GM12878 (cell line): Measurements from ENCODE around the gene SDHAF2. TPM values are rescaled to one million over a fixed set of nuclear protein-coding genes. Genes with fewer than 3 reads are reported as not detected.

ENCODE experiments used
- ATAC-seq: fragments of 200-7000 bp; cut with Tn5 transposase; 3 replicates; pipeline ENCODE4 v1.9.1; 2020; ENCODE audit warnings: mild to moderate bottlenecking, moderate library complexity
- Bru-seq: library from RNA; stranded (reverse); fragments of 400-500 nt; gene quantifications from one replicate; lab custom pipeline; 2021; lab: Mats Ljungman, UMichigan
- BruChase-seq, 2 experiments: library from RNA; stranded (reverse); fragments of 400-500 nt; gene quantifications; one replicate each; lab custom pipeline; 2021; lab: Mats Ljungman, UMichigan
- BruUV-seq: library from RNA; stranded (reverse); fragments of 400-500 nt; replicated peaks from 2 replicates; lab custom pipeline; 2021; lab: Mats Ljungman, UMichigan
- CTCF ChIA-PET: fragments of 300-600 bp; sonication (Branson Sonifier 250); formaldehyde crosslinking; extraction: SDS; loops from one replicate; lab custom pipeline; 2021; ENCODE audit warnings: inconsistent platforms; lab: Yijun Ruan, JAX
- POLR2A ChIA-PET: fragments of 350-600 bp; formaldehyde crosslinking; extraction: SDS; loops from one replicate; lab custom pipeline; 2021; ENCODE audit warnings: inconsistent platforms; lab: Charles Lee
- RAD21 ChIA-PET: fragments of 300-600 bp; sonication (Branson Sonifier 250); formaldehyde crosslinking; loops from one replicate; lab custom pipeline; 2023; ENCODE audit warnings: antibody characterized with exemption; ENCODE audit not compliant: unreplicated experiment; lab: Charles Lee
- SMC1A ChIA-PET: fragments of 300-600 bp; sonication (Branson Sonifier 250); formaldehyde crosslinking; loops from one replicate; lab custom pipeline; 2023; ENCODE audit not compliant: unreplicated experiment, uncharacterized antibody; lab: Charles Lee
- DNase-seq: peaks from one replicate; pipeline ENCODE4 v3.0.0-alpha.2; 2011; ENCODE audit warnings: low read depth, low spot score
- FAIRE-seq: peaks from 3 replicates; lab custom pipeline; 2011; peaks lifted over from hg19 to GRCh38; lab: Jason Lieb, UNC
- H2AFZ ChIP-seq: 2 replicates; pipeline ENCODE4 v1.6.0; 2011; ENCODE audit warnings: low read depth, low read length, control low read depth; ENCODE audit not compliant: control insufficient read depth
- H3K27ac ChIP-seq: 2 replicates; pipeline ENCODE4 v1.5.1; 2011; ENCODE audit warnings: control low read depth; ENCODE audit not compliant: control insufficient read depth, insufficient read depth
- H3K27me3 ChIP-seq, 2 experiments: replicated peaks in 1 of 2; 2 replicates each; pipeline versions ENCODE4 v1.6.0 to v1.6.1; 2011; ENCODE audit warnings: low read length in 1 of 2; ENCODE audit not compliant: control insufficient read depth in 2 of 2, insufficient read depth in 2 of 2
- H3K36me3 ChIP-seq, 2 experiments: 2 replicates each; pipeline ENCODE4 v1.5.1; 2011; ENCODE audit warnings: low read length in 1 of 2; ENCODE audit not compliant: control insufficient read depth in 2 of 2, insufficient read depth in 2 of 2
- H3K4me1 ChIP-seq: 2 replicates; pipeline ENCODE4 v1.6.1; 2011; ENCODE audit warnings: mild to moderate bottlenecking, low read length, moderate library complexity, mixed read lengths; ENCODE audit not compliant: control insufficient read depth, insufficient read depth
- H3K4me2 ChIP-seq: 2 replicates; pipeline ENCODE4 v1.6.0; 2011; ENCODE audit warnings: control low read depth; ENCODE audit not compliant: control insufficient read depth, insufficient read depth
- H3K4me3 ChIP-seq: fragments of 200-600 bp; sonication (generic); 2 replicates; pipeline ENCODE4 v1.5.1; 2016
- H3K79me2 ChIP-seq: 2 replicates; pipeline ENCODE4 v1.6.0; 2011; ENCODE audit warnings: low read length; ENCODE audit not compliant: control insufficient read depth, insufficient read depth
- H3K9ac ChIP-seq: 2 replicates; pipeline ENCODE4 v1.8.0; 2011; ENCODE audit warnings: low read length, control low read depth, mixed read lengths; ENCODE audit not compliant: control insufficient read depth, insufficient read depth
- H3K9me3 ChIP-seq: replicated peaks from 3 replicates; pipeline ENCODE4 v1.5.1; 2011; ENCODE audit warnings: mild to moderate bottlenecking, low read length; ENCODE audit not compliant: control insufficient read depth, insufficient read depth
- H4K20me1 ChIP-seq: 2 replicates; pipeline ENCODE4 v1.6.0; 2011; ENCODE audit not compliant: control insufficient read depth, insufficient read depth
- BACH1 ChIP-seq: fragments of 450-650 bp; IDR thresholded peaks from 2 replicates; pipeline ENCODE4 v1.6.1; 2017; ENCODE audit warnings: mild to moderate bottlenecking, borderline replicate concordance
- DPF2 ChIP-seq: fragments of 450-650 bp; IDR thresholded peaks from 2 replicates; pipeline ENCODE4 v1.6.1; 2017; ENCODE audit warnings: mild to moderate bottlenecking
- EP300 ChIP-seq, 2 experiments: fragments of 150-350 bp in 1 of 2; IDR thresholded peaks; 2 replicates each; pipeline ENCODE4 v1.6.1; 2011 to 2012; ENCODE audit warnings: low read depth in 2 of 2, low read length in 2 of 2, borderline replicate concordance in 1 of 2, improper control_type of control experiment in 1 of 2, inconsistent platforms in 1 of 2; ENCODE audit not compliant: control insufficient read depth in 1 of 2
- GABPA ChIP-seq: IDR thresholded peaks from 2 replicates; pipeline ENCODE4 v1.6.1; 2014; ENCODE audit warnings: antibody characterized with exemption, low read depth, mild to moderate bottlenecking, inconsistent platforms
- GATAD2B ChIP-seq: fragments of 450-650 bp; conservative IDR thresholded peaks from 2 replicates; pipeline ENCODE4 v1.6.1; 2017; ENCODE audit warnings: low read depth, mild to moderate bottlenecking, moderate library complexity
- IKZF1 ChIP-seq: fragments of 450-650 bp; conservative IDR thresholded peaks from 2 replicates; pipeline ENCODE4 v1.6.1; 2017; ENCODE audit warnings: antibody characterized with exemption, mild to moderate bottlenecking
- IRF5 ChIP-seq: fragments of 450-650 bp; IDR thresholded peaks from 2 replicates; pipeline ENCODE4 v1.6.1; 2017; ENCODE audit warnings: borderline replicate concordance
- NBN ChIP-seq: fragments of 450-650 bp; IDR thresholded peaks from 2 replicates; pipeline ENCODE4 v1.6.1; 2016
- NR2C1 ChIP-seq: fragments of 450-650 bp; IDR thresholded peaks from 2 replicates; pipeline ENCODE4 v1.6.1; 2017; ENCODE audit warnings: antibody characterized with exemption, mild to moderate bottlenecking, moderate library complexity
- PRDM15 ChIP-seq: fragments of 450-650 bp; formaldehyde crosslinking; IDR thresholded peaks from 2 replicates; pipeline ENCODE4 v1.4.0; 2020; ENCODE audit warnings: mild to moderate bottlenecking, moderate library complexity
- ZNF207 ChIP-seq: fragments of 450-650 bp; IDR thresholded peaks from 2 replicates; pipeline ENCODE4 v1.6.1; 2014; ENCODE audit warnings: antibody characterized with exemption, mild to moderate bottlenecking, borderline replicate concordance
- WGBS: methylation state at CpG from one replicate; pipeline ENCODE4 v1.1.6; 2016; ENCODE audit warnings: low lambda C conversion rate; ENCODE audit not compliant: insufficient replicate concordance, insufficient coverage; ENCODE audit errors: missing lambda C conversion rate; 5-methylcytosine and 5-hydroxymethylcytosine counted together
- in situ Hi-C: fragments of 300-500 bp; cut with MboI; formaldehyde crosslinking; loops from 9 replicates; pipeline ENCODE4 v1.14.3; 2018; ENCODE audit warnings: mixed read lengths
- intact Hi-C: fragments of 100-400 bp; cut with micrococcal nuclease; formaldehyde crosslinking; loops from one replicate; pipeline ENCODE4 v1.14.2; 2022; ENCODE audit not compliant: unreplicated experiment
- long read RNA-seq, 2 experiments: library from polyadenylated mRNA; unstranded; transcript quantifications; one replicate each; pipeline ENCODE4 v2.0.0, GENCODE V29; 2019 to 2020
- polyA minus RNA-seq, 3 experiments: library from RNA; depleted of rRNA, polyadenylated mRNA; stranded (reverse); fragments of >200 nt; gene quantifications; 2 replicates each; pipeline ENCODE4 v1.2.3, GENCODE V29; 2011
- polyA plus RNA-seq, 11 experiments: library from polyadenylated mRNA; depleted of rRNA in 4 of 11; unstranded in 6 of 11; stranded (reverse) in 5 of 11; fragments of >200 nt; fragmentation: Nextera tagmentation in 4 of 11; fragmentation: Illumina TruSeq in 1 of 11; extraction: Ambion mirVana in 4 of 11; extraction: Trizol in 1 of 11; gene quantifications; 1 replicate in 1 of 11; 2 replicates in 10 of 11; pipeline versions ENCODE4 v1.2.1 to v1.2.3, GENCODE V29; 2011 to 2016; ENCODE audit warnings: inconsistent platforms in 2 of 11, missing spikeins in 2 of 11, low read depth in 1 of 11
- total RNA-seq, 4 experiments: library from RNA; depleted of rRNA in 3 of 4; stranded (reverse); fragments of >200 nt in 3 of 4; fragmentation: Illumina TruSeq in 1 of 4; extraction: Trizol in 1 of 4; gene quantifications; 2 replicates each; pipeline versions ENCODE4 v1.2.1 to v1.2.3, GENCODE V29; 2013 to 2021

The SDHAF2 gene
- 103 and 139 TPM in 2 replicates for total RNA-seq (2013; cell fraction: nucleolus; rRNA removed)
- total RNA-seq (2014; rRNA removed) (64.9 and 66.8 TPM in 2 replicates), total RNA-seq (2014; rRNA removed; fragmentation: Illumina TruSeq; extraction: Trizol) (30.6 and 32.5 TPM in 2 replicates), total RNA-seq (2021) (42.5 and 42.6 TPM in 2 replicates), polyA plus RNA-seq (2011; rRNA removed) (76.0 and 92.1 TPM in 2 replicates), polyA plus RNA-seq (2014; fragmentation: Illumina TruSeq; extraction: Trizol) (38.0 and 52.2 TPM in 2 replicates), polyA plus RNA-seq (2014; fragmentation: Nextera tagmentation; extraction: Ambion mirVana) (100 to 1,000 TPM; 155 to 160 TPM), polyA plus RNA-seq (2014; rRNA removed) (70.2 and 72.0 TPM in 2 replicates), polyA plus RNA-seq (2016; fragmentation: Nextera tagmentation; extraction: Ambion mirVana) (10 to 100 TPM; 86.4 to 93.5 TPM), polyA minus RNA-seq (2011; rRNA and poly(A)+ RNA removed) (89.0 and 101 TPM in 2 replicates), Bru-seq, nascent RNA (percentile 85 among the genes with signal in this experiment), BruChase-seq, experiment 1, labeled RNA remaining after a 6-hour chase (percentile 88 among the genes with signal in this experiment), BruChase-seq, experiment 2, labeled RNA remaining after a 2-hour chase (percentile 92 among the genes with signal in this experiment)
- polyA plus RNA-seq (2011; ENCODE audit: low read depth), result 46.6 TPM
- 120 and 128 TPM in 2 replicates for polyA plus RNA-seq (2011; cell fraction: cytosol; rRNA removed)
- polyA plus RNA-seq (2011; cell fraction: nucleus; rRNA removed), result 47.5 and 49.8 TPM in 2 replicates
- polyA plus RNA-seq (2012), result 42.5 and 46.1 TPM in 2 replicates
- 17.9 and 42.6 TPM in 2 replicates for polyA minus RNA-seq (2011; cell fraction: cytosol; rRNA and poly(A)+ RNA removed)
- 45.3 and 79.5 TPM in 2 replicates for polyA minus RNA-seq (2011; cell fraction: nucleus; rRNA and poly(A)+ RNA removed)
- long read RNA-seq, experiment 1, transcript SDHAF2-201 (4 exons, 2,033 nt), result major isoform, 48 of 62 reads
- long read RNA-seq, experiment 1, transcript SDHAF2-206 (2 exons, 835 nt), result minor isoform, 8 of 62 reads
- long read RNA-seq, experiment 1, partial matches to known transcripts, result 0 of 62 reads
- long read RNA-seq, experiment 1, other reads (novel, unspliced or antisense), result 1 of 62 reads
- long read RNA-seq, experiment 2, transcript SDHAF2-206 (2 exons, 835 nt), result minor isoform, 14 of 231 reads
- long read RNA-seq, experiment 2, transcript SDHAF2-201 (4 exons, 2,033 nt), result major isoform, 192 of 231 reads
- long read RNA-seq, experiment 2, transcript SDHAF2-207 (5 exons, 1,077 nt), result minor isoform, 14 of 231 reads
- long read RNA-seq, experiment 2, partial matches to known transcripts, result 5 of 231 reads
- long read RNA-seq, experiment 2, other reads (novel, unspliced or antisense), result 6 of 231 reads

- H2AFZ ChIP-seq, result peak within 1 kb of the TSS; percentile 95
- H3K4me1 ChIP-seq, result peaks cover 7% of the 10 kb centered on the region
- FAIRE-seq (no peak), ATAC-seq (peak; percentile 93), DNase-seq (peak; percentile 69)
- peak within 1 kb of the TSS; percentile 99 for H3K9ac ChIP-seq
- H4K20me1 ChIP-seq, result peaks cover 4% of the 10 kb centered on the region; the same call in 1 of the 2 replicates
- ChIA-PET CTCF (interaction anchor here (0.6 to 4.4 kb wide), 8 partner anchors 11 to 617 kb away, joined by 3 to 19 read pairs (median 6); partner anchors contain the start of gene TMEM216), SMC1A (interaction anchor here (1.4 to 1.7 kb wide), 4 partner anchors 9 to 96 kb away, joined by 3 to 7 read pairs (median 4); partner anchors contain the start of gene TMEM216), RAD21 (interaction anchor here (1.3 to 1.9 kb wide), 5 partner anchors 37 to 96 kb away, joined by 4 to 8 read pairs (median 4); partner anchors contain the start of genes CYB561A3, TMEM138 and TMEM216), POLR2A (interaction anchor here (1.2 to 2.3 kb wide), 7 partner anchors 12 to 96 kb away, joined by 3 to 16 read pairs (median 5); partner anchors contain the start of genes CYB561A3 and TMEM216)
- peak within 1 kb of the TSS; percentile 99 for H3K27ac ChIP-seq
- no peaks in the 10 kb centered on the region for H3K27me3 ChIP-seq
- peaks cover 2 to 28% of the 10 kb centered on the region in 2 experiments; a peak in 3 of 4 replicates for H3K36me3 ChIP-seq
- peak within 1 kb of the TSS; percentile 92 for H3K4me2 ChIP-seq
- intact Hi-C loops (no loop called here), in situ Hi-C loops (no loop called here)
- H3K79me2 ChIP-seq, result peaks cover 73% of the 10 kb centered on the region
- TSS peak; percentile 91 for BruUV-seq
- no peaks in the 10 kb centered on the region for H3K9me3 ChIP-seq
- H3K4me3 ChIP-seq, result peak within 1 kb of the TSS; percentile 87
- under 1% methylated on average over 35 of the region's 82 CpGs for WGBS
- peak; percentile 97 for TF ChIP-seq DPF2
- no peak for TF ChIP-seq EP300 (IDR thresholded peaks at IDR 0.05; ENCODE audit: borderline replicate concordance in 1 of 2, control insufficient read depth in 1 of 2, low read depth in 2 of 2, low read length in 2 of 2)
- TF ChIP-seq PRDM15 (CRISPR knock-in tag), result no peak
- peak; percentile 8; the same call in 1 of the 2 replicates for TF ChIP-seq NR2C1
- peak; percentile 73 for TF ChIP-seq NBN
- peak; percentile 90 for TF ChIP-seq GATAD2B
- no peak for TF ChIP-seq IRF5
- peak; percentile 69 for TF ChIP-seq ZNF207
- peak; percentile 79 for TF ChIP-seq IKZF1
- peak; percentile 94 for TF ChIP-seq GABPA
- TF ChIP-seq BACH1, result no peak; the same call in 1 of the 2 replicates
Measured at GRCh38 chr11:61429691-61430582, at the start of gene SDHAF2, which contains the start of gene CPSF7. SDHAF2 (plus strand) TSS chr11:61430124; CDS start chr11:61430147, 23 bp downstream. CPSF7 (minus strand) TSS chr11:61429975; CDS start chr11:61429235, 740 bp downstream.
